GM12878 (cell line): ENCODE results near the gene MAPRE2.

Experiments
- BRCA1 ChIP-seq: IDR thresholded peaks from 2 replicates; pipeline ENCODE4 v1.6.1; 2011; ENCODE audit warnings: low read depth, low read length, improper control_type of control experiment
- EP300 ChIP-seq, 2 experiments: fragments of 150-350 bp in 1 of 2; IDR thresholded peaks; 2 replicates each; pipeline ENCODE4 v1.6.1; 2011 to 2012; ENCODE audit warnings: low read depth in 2 of 2, low read length in 2 of 2, borderline replicate concordance in 1 of 2, improper control_type of control experiment in 1 of 2, inconsistent platforms in 1 of 2; ENCODE audit not compliant: control insufficient read depth in 1 of 2
- FOXK2 ChIP-seq: fragments of 450-650 bp; IDR thresholded peaks from 2 replicates; pipeline ENCODE4 v1.6.1; 2017; ENCODE audit warnings: mild to moderate bottlenecking, moderate library complexity
- MEF2B ChIP-seq: fragments of 450-650 bp; IDR thresholded peaks from 2 replicates; pipeline ENCODE4 v1.6.1; 2018; ENCODE audit warnings: mild to moderate bottlenecking, moderate library complexity; ENCODE audit not compliant: partially characterized antibody, poor library complexity, severe bottlenecking
- NRF1 ChIP-seq: conservative IDR thresholded peaks from 2 replicates; pipeline ENCODE4 v1.6.1; 2011; ENCODE audit warnings: mild to moderate bottlenecking, low read depth, low read length, improper control_type of control experiment
- POLR2AphosphoS5 ChIP-seq: IDR thresholded peaks from 2 replicates; pipeline ENCODE4 v1.6.1; 2011; ENCODE audit warnings: mild to moderate bottlenecking, low read length, inconsistent platforms
- RAD51 ChIP-seq: fragments of 450-650 bp; IDR thresholded peaks from 2 replicates; pipeline ENCODE4 v1.6.1; 2016; ENCODE audit warnings: moderate library complexity, mild to moderate bottlenecking, inconsistent platforms
- TARDBP ChIP-seq: IDR thresholded peaks from 2 replicates; pipeline ENCODE4 v1.6.1; 2016; ENCODE audit warnings: borderline replicate concordance
- ZSCAN29 ChIP-seq: fragments of 450-650 bp; IDR thresholded peaks from 2 replicates; pipeline ENCODE4 v1.6.1; 2017; ENCODE audit warnings: mild to moderate bottlenecking, moderate library complexity
- TF ChIP-seq, protein P1 (sequence below), 3 experiments: IDR thresholded peaks in 2 of 3; conservative IDR thresholded peaks in 1 of 3; 2 replicates each; pipeline ENCODE4 v1.5.1; 2011; ENCODE audit warnings: low read depth in 3 of 3, low read length in 3 of 3, mild to moderate bottlenecking in 3 of 3, control low read depth in 2 of 3, moderate library complexity in 2 of 3, inconsistent platforms in 1 of 3, mixed read lengths in 1 of 3; ENCODE audit not compliant: control insufficient read depth in 2 of 3, insufficient read depth in 1 of 3; ENCODE audit errors: extremely low read depth in 1 of 3

DNA sequence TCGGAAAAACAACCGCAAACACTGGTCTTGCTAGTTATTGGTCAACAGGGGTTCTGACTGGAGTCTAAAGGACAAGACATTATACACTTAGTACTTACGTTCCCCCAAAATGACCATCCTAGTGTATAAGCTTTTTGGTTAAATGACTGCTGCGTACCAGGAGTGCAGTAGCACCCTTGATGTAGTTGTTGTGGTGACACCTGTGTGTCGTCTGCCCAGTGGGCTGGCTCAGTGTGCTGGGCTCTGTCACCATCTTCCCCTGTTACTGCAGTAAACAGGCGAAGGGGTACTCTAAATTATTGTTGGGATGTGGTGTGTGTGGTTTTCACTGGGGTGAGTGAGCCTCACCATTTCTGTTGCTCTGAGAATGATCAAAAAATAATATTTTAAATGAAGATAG lies 76.2 kb downstream of the MAPRE2 start:
- no peak for TF ChIP-seq EP300 (IDR thresholded peaks at IDR 0.05; ENCODE audit: borderline replicate concordance in 1 of 2, control insufficient read depth in 1 of 2, low read depth in 2 of 2, low read length in 2 of 2)
- no peak for TF ChIP-seq NRF1
- no peak for TF ChIP-seq FOXK2
- TF ChIP-seq ZSCAN29 = no peak
- TF ChIP-seq, protein P1, sequence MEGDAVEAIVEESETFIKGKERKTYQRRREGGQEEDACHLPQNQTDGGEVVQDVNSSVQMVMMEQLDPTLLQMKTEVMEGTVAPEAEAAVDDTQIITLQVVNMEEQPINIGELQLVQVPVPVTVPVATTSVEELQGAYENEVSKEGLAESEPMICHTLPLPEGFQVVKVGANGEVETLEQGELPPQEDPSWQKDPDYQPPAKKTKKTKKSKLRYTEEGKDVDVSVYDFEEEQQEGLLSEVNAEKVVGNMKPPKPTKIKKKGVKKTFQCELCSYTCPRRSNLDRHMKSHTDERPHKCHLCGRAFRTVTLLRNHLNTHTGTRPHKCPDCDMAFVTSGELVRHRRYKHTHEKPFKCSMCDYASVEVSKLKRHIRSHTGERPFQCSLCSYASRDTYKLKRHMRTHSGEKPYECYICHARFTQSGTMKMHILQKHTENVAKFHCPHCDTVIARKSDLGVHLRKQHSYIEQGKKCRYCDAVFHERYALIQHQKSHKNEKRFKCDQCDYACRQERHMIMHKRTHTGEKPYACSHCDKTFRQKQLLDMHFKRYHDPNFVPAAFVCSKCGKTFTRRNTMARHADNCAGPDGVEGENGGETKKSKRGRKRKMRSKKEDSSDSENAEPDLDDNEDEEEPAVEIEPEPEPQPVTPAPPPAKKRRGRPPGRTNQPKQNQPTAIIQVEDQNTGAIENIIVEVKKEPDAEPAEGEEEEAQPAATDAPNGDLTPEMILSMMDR (IDR thresholded peaks at IDR 0.05 in 2 of 3, conservative IDR thresholded peaks at IDR 0.05 in 1 of 3; ENCODE audit: control insufficient read depth in 2 of 3, extremely low read depth in 1 of 3, insufficient read depth in 1 of 3, low read depth in 3 of 3, low read length in 3 of 3) = no peak
- TF ChIP-seq POLR2AphosphoS5 = no peak
- no peak for TF ChIP-seq RAD51
- TF ChIP-seq TARDBP = no peak
- TF ChIP-seq MEF2B = no peak
- TF ChIP-seq BRCA1 = no peak
